Endothelial cell of umbilical vein (primary cell): ENCODE results near the gene FNDC3A. TPM values are rescaled to one million over a fixed set of nuclear protein-coding genes. Genes with fewer than 3 reads are reported as not detected.

Source experiments
- BruUV-seq: library from RNA; stranded (reverse); fragments of 400-500 nt; replicated peaks from 2 replicates; lab custom pipeline; 2021; lab: Mats Ljungman, UMichigan
- CTCF ChIA-PET: fragments of 300-600, 350-600 bp; sonication (Branson Sonifier 250); formaldehyde crosslinking; loops from one replicate; lab custom pipeline; 2021; ENCODE audit warnings: antibody characterized with exemption, inconsistent platforms; lab: Charles Lee
- POLR2A ChIA-PET: fragments of 300-600, 350-600 bp; sonication (Branson Sonifier 250); formaldehyde crosslinking; loops from one replicate; lab custom pipeline; 2021; ENCODE audit warnings: antibody characterized with exemption, inconsistent platforms; lab: Charles Lee
- DNase-seq: peaks from one replicate; pipeline ENCODE4 v3.0.0-alpha.2; 2011; ENCODE audit warnings: low read depth, low spot score
- FAIRE-seq: peaks from 2 replicates; lab custom pipeline; 2011; peaks lifted over from hg19 to GRCh38; lab: Jason Lieb, UNC
- H2AFZ ChIP-seq: 2 replicates; pipeline ENCODE4 v1.6.0; 2012; ENCODE audit warnings: low read depth, low read length, control low read depth, inconsistent platforms
- H3K27ac ChIP-seq: 2 replicates; pipeline ENCODE4 v1.5.1; 2011; ENCODE audit warnings: low read depth, mild to moderate bottlenecking, control low read depth, low read length, moderate library complexity; ENCODE audit not compliant: insufficient read depth
- H3K27me3 ChIP-seq, 2 experiments: 2 replicates each; pipeline versions ENCODE4 v1.6.0 to v1.6.1; 2011; ENCODE audit warnings: low read length in 2 of 2, mixed read lengths in 1 of 2; ENCODE audit not compliant: control insufficient read depth in 2 of 2, insufficient read depth in 2 of 2
- H3K36me3 ChIP-seq, 2 experiments: 2 replicates in 1 of 2; 3 replicates in 1 of 2; pipeline ENCODE4 v1.5.1; 2011; ENCODE audit warnings: low read length in 2 of 2, mild to moderate bottlenecking in 1 of 2, moderate library complexity in 1 of 2; ENCODE audit not compliant: control insufficient read depth in 2 of 2, insufficient read depth in 2 of 2; ENCODE audit errors: extremely low read depth in 1 of 2
- H3K4me1 ChIP-seq: 3 replicates; pipeline ENCODE4 v1.5.1; 2011; ENCODE audit warnings: mild to moderate bottlenecking, low read length; ENCODE audit not compliant: control insufficient read depth, insufficient read depth; ENCODE audit errors: extremely low read depth
- H3K4me2 ChIP-seq: 2 replicates; pipeline ENCODE4 v1.6.1; 2011; ENCODE audit warnings: low read length, control low read depth, mixed read lengths; ENCODE audit not compliant: insufficient read depth
- H3K4me3 ChIP-seq, 3 experiments: fragments of 200-600 bp in 1 of 3; sonication (generic), shearing (Covaris generic) in 1 of 3; replicated peaks in 1 of 3; 2 replicates each; pipeline ENCODE4 v1.5.1; 2011 to 2016; ENCODE audit warnings: control low read depth in 3 of 3, low read length in 3 of 3, mild to moderate bottlenecking in 2 of 3, inconsistent platforms in 1 of 3, low read depth in 1 of 3, moderate library complexity in 1 of 3; ENCODE audit not compliant: insufficient read depth in 1 of 3
- H3K79me2 ChIP-seq: 2 replicates; pipeline ENCODE4 v1.6.0; 2012; ENCODE audit warnings: low read length, inconsistent platforms; ENCODE audit not compliant: control insufficient read depth, insufficient read depth
- H3K9ac ChIP-seq: replicated peaks from 2 replicates; pipeline ENCODE3; 2011; ENCODE audit warnings: low read length, control low read depth; ENCODE audit not compliant: insufficient read depth; ENCODE audit errors: extremely low read depth
- H3K9me1 ChIP-seq: replicated peaks from 3 replicates; pipeline ENCODE4 v1.6.0; 2011; ENCODE audit warnings: mild to moderate bottlenecking, low read length; ENCODE audit not compliant: control insufficient read depth, insufficient read depth; ENCODE audit errors: extremely low read depth
- H3K9me3 ChIP-seq: replicated peaks from 2 replicates; pipeline ENCODE4 v1.5.1; 2012; ENCODE audit warnings: low read length, inconsistent platforms; ENCODE audit not compliant: control insufficient read depth, insufficient read depth
- H4K20me1 ChIP-seq: replicated peaks from 2 replicates; pipeline ENCODE3; 2011; ENCODE audit warnings: mild to moderate bottlenecking, low read length; ENCODE audit not compliant: control insufficient read depth, insufficient read depth; ENCODE audit errors: extremely low read depth
- CTCF ChIP-seq, 2 donors: IDR thresholded peaks; 1 replicate in 1 of 2; 2 replicates in 1 of 2; pipeline ENCODE4 v1.5.1; 2011; ENCODE audit warnings: low read length in 2 of 2, mild to moderate bottlenecking in 2 of 2, moderate library complexity in 2 of 2, control low read depth in 1 of 2, inconsistent platforms in 1 of 2, low read depth in 1 of 2; ENCODE audit not compliant: insufficient read depth in 1 of 2; ENCODE audit errors: extremely low read depth in 1 of 2
- EZH2 ChIP-seq: IDR thresholded peaks from 2 replicates; pipeline ENCODE4 v1.6.1; 2012; ENCODE audit warnings: borderline replicate concordance, low read depth, mild to moderate bottlenecking, moderate library complexity, low read length, inconsistent platforms; ENCODE audit not compliant: severe bottlenecking
- FOS ChIP-seq: IDR thresholded peaks from 2 replicates; pipeline ENCODE4 v1.6.1; 2011; ENCODE audit warnings: mild to moderate bottlenecking, low read length, moderate library complexity, borderline replicate concordance; ENCODE audit not compliant: insufficient read depth
- GATA2 ChIP-seq: IDR thresholded peaks from 2 replicates; pipeline ENCODE4 v1.7.0; 2011; ENCODE audit warnings: low read depth, mild to moderate bottlenecking, moderate library complexity, mixed read lengths, low read length; ENCODE audit not compliant: insufficient read length, insufficient read depth
- JUN ChIP-seq: IDR thresholded peaks from 2 replicates; pipeline ENCODE4 v1.6.1; 2011; ENCODE audit warnings: borderline replicate concordance, low read depth; ENCODE audit not compliant: insufficient read length, insufficient read depth
- MAX ChIP-seq: IDR thresholded peaks from 2 replicates; pipeline ENCODE4 v1.6.1; 2011; ENCODE audit not compliant: insufficient read depth, insufficient read length
- MYC ChIP-seq: IDR thresholded peaks from one replicate; pipeline ENCODE4 v1.6.1; 2011; ENCODE audit warnings: mild to moderate bottlenecking, low read depth, low read length
- POLR2A ChIP-seq: IDR thresholded peaks from 2 replicates; pipeline ENCODE4 v1.6.1; 2012; ENCODE audit warnings: low read depth, mild to moderate bottlenecking, control low read depth, low read length
- POLR2AphosphoS5 ChIP-seq: IDR thresholded peaks from 2 replicates; pipeline ENCODE4 v1.6.1; 2012; ENCODE audit warnings: low read depth, mild to moderate bottlenecking, control low read depth, low read length, moderate library complexity; ENCODE audit not compliant: insufficient read depth
- dilution Hi-C: fragments of 300-500 bp; cut with MboI; formaldehyde crosslinking; loops from one replicate; pipeline ENCODE4 v1.15.0; 2019; ENCODE audit warnings: low sequenced_read_pairs; ENCODE audit not compliant: extremely low pct_ligation_motif_present
- intact Hi-C: fragments of 100-400 bp; cut with micrococcal nuclease; formaldehyde crosslinking; loops from one replicate; pipeline ENCODE4 v1.10.0; 2022
- polyA plus RNA-seq, 4 experiments: library from polyadenylated mRNA; depleted of rRNA in 3 of 4; stranded (reverse) in 3 of 4; unstranded in 1 of 4; fragments of >200 nt; gene quantifications; 2 replicates each; pipeline versions ENCODE4 v1.2.1 to v1.2.3, GENCODE V29; 2011 to 2012; ENCODE audit warnings: missing spikeins in 1 of 4
- total RNA-seq: library from RNA; stranded (reverse); gene quantifications from 2 replicates; pipeline ENCODE4 v1.2.3, GENCODE V29; 2021

FNDC3A gene
- total and polyA plus RNA-seq, 2 donors (not counting 3 experiments of a cell fraction or from before 2014, with no cell fraction given): 26.3 to 50.8 TPM

GRCh38 chr13:48998641-48999292 lies 23.1 kb downstream of the FNDC3A start:
- Histone ChIP-seq H3K36me3 (no peaks in the 10 kb centered on the region), H3K4me2 (no peak overlapping the region), H2AFZ (no peak overlapping the region), H3K27ac (no peak overlapping the region), H3K27me3 (no peaks in the 10 kb centered on the region), H3K9ac (no peak overlapping the region), H3K4me3 (no peak overlapping the region), H3K79me2 (peaks cover 9% of the 10 kb centered on the region), H3K4me1 (no peaks in the 10 kb centered on the region), H4K20me1 (no peaks in the 10 kb centered on the region), H3K9me3 (no peaks in the 10 kb centered on the region), H3K9me1 (no peaks in the 10 kb centered on the region)
- DNase-seq (no peak), FAIRE-seq (no peak)
- BruUV-seq: no TSS peak
- TF ChIP-seq MYC: no peak
- intact Hi-C loops (no loop called here), dilution Hi-C loops (no loop called here)
- ChIA-PET POLR2A (no interaction called here), CTCF (no interaction called here)

GRCh38 chr13:49000247-49000646 lies 24.5 kb downstream of the FNDC3A start:
- no TSS peak for BruUV-seq
- Histone ChIP-seq H3K36me3 (no peaks in the 10 kb centered on the region), H3K79me2 (peaks cover 9% of the 10 kb centered on the region), H3K4me3 (no peak overlapping the region), H3K4me1 (no peaks in the 10 kb centered on the region), H3K27me3 (no peaks in the 10 kb centered on the region), H2AFZ (no peak overlapping the region), H3K9me1 (no peaks in the 10 kb centered on the region), H3K9me3 (no peaks in the 10 kb centered on the region), H3K4me2 (no peak overlapping the region), H4K20me1 (no peaks in the 10 kb centered on the region), H3K27ac (no peak overlapping the region), H3K9ac (no peak overlapping the region)
- FAIRE-seq (no peak), DNase-seq (no peak)
- POLR2A ChIA-PET: no interaction called here
- TF ChIP-seq CTCF (IDR thresholded peaks at IDR 0.05; ENCODE audit: extremely low read depth in 1 of 2, insufficient read depth in 1 of 2, low read depth in 1 of 2, low read length in 2 of 2) (no peak), GATA2 (no peak), FOS (no peak), MAX (no peak), POLR2AphosphoS5 (no peak), MYC (no peak), JUN (no peak), POLR2A (no peak), EZH2 (no peak)
- intact Hi-C loops: no loop called here
- dilution Hi-C loops: no loop called here
- CTCF ChIA-PET: no interaction called here
